Suprapubic skin (tissue), 4 donors: ENCODE results near the gene NFX1. TPM values are rescaled to one million over a fixed set of nuclear protein-coding genes. Genes with fewer than 3 reads are reported as not detected.
"Not testable (repeated sequence)": the region's sequence is repeated elsewhere in the genome, so short reads cannot be mapped to it uniquely, and the experiment has no call there.

Experiments
- DNase-seq, 2 donors: peaks; one replicate each; pipeline ENCODE4 v3.0.0-alpha.2; 2019; ENCODE audit warnings: low spot score in 2 of 2
- H3K27ac ChIP-seq: fragments of 200-600 bp; sonication (generic); one replicate; pipeline ENCODE4 v1.5.1; 2019
- H3K27me3 ChIP-seq: fragments of 200-600 bp; sonication (generic); one replicate; pipeline ENCODE4 v1.5.1; 2019
- H3K36me3 ChIP-seq: fragments of 200-600 bp; sonication (generic); one replicate; pipeline ENCODE4 v1.5.1; 2019
- H3K4me1 ChIP-seq: fragments of 200-600 bp; sonication (generic); one replicate; pipeline ENCODE4 v1.5.1; 2019
- H3K4me3 ChIP-seq: fragments of 200-600 bp; sonication (generic); one replicate; pipeline ENCODE4 v1.5.1; 2019; ENCODE audit warnings: mild to moderate bottlenecking
- H3K9me3 ChIP-seq: fragments of 200-600 bp; sonication (generic); one replicate; pipeline ENCODE4 v1.5.1; 2019
- EP300 ChIP-seq: sonication (generic); formaldehyde crosslinking; IDR thresholded peaks from one replicate; pipeline ENCODE4 v1.6.1; 2017; ENCODE audit warnings: antibody characterized with exemption
- POLR2A ChIP-seq, 2 donors: fragments of 450-650 bp; IDR thresholded peaks; one replicate each; pipeline ENCODE4 v1.6.1; 2017; ENCODE audit warnings: antibody characterized with exemption in 2 of 2, mild to moderate bottlenecking in 2 of 2, moderate library complexity in 2 of 2
- POLR2AphosphoS5 ChIP-seq, 3 donors: sonication (generic); formaldehyde crosslinking; IDR thresholded peaks; one replicate each; pipeline ENCODE4 v1.6.1; 2017; ENCODE audit warnings: antibody characterized with exemption in 3 of 3
- WGBS: methylation state at CpG from one replicate; pipeline ENCODE4 v1.1.5; 2018; 5-methylcytosine and 5-hydroxymethylcytosine counted together
- total RNA-seq, 4 donors: library from RNA; depleted of rRNA; stranded (reverse); fragments of >200 nt; gene quantifications; one replicate each; pipeline ENCODE4 v1.1.0, GENCODE V29; 2016
- TF ChIP-seq, protein P1 (sequence below), 2 donors: fragments of 200-600 bp in 1 of 2; fragments of 450-650 bp in 1 of 2; sonication (generic) in 1 of 2; IDR thresholded peaks; one replicate each; pipeline ENCODE4 v1.5.1; 2016 to 2019; ENCODE audit warnings: antibody characterized with exemption in 2 of 2, mild to moderate bottlenecking in 1 of 2, moderate library complexity in 1 of 2

Gene NFX1
- total RNA-seq, 4 donors from 2014 or later, result 42.0 to 91.4 (median 46.0) TPM

DNA sequence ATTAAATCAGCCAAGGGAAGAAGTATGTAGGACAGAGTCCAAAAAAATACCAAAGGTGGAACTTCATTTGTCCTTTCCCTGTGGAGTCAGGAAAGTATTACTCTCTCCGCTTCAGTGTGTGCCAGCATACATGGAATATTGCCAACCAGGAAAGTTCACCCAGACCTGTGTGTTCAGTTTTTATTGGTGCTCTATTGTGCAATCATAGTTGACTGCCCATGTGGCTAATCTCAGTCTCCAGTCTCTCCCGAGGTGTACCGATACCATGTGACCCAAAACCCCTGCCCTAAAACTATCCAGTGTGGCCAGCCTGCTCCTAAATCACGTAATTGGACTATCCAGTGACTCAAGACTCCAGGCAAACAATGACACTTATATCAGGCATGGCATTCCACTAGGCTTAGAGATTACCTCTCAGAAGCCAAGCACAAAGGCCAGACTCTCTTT lies 38.8 kb downstream of the NFX1 start:
- TF ChIP-seq EP300 (peak; percentile 53), POLR2AphosphoS5 (IDR thresholded peaks at IDR 0.05) (peak in 1 of 3 donors; percentile 29)
- TF ChIP-seq, protein P1, sequence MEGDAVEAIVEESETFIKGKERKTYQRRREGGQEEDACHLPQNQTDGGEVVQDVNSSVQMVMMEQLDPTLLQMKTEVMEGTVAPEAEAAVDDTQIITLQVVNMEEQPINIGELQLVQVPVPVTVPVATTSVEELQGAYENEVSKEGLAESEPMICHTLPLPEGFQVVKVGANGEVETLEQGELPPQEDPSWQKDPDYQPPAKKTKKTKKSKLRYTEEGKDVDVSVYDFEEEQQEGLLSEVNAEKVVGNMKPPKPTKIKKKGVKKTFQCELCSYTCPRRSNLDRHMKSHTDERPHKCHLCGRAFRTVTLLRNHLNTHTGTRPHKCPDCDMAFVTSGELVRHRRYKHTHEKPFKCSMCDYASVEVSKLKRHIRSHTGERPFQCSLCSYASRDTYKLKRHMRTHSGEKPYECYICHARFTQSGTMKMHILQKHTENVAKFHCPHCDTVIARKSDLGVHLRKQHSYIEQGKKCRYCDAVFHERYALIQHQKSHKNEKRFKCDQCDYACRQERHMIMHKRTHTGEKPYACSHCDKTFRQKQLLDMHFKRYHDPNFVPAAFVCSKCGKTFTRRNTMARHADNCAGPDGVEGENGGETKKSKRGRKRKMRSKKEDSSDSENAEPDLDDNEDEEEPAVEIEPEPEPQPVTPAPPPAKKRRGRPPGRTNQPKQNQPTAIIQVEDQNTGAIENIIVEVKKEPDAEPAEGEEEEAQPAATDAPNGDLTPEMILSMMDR (IDR thresholded peaks at IDR 0.05), result no peak
- H3K27me3 ChIP-seq, result no peaks in the 10 kb centered on the region
- H3K4me3 ChIP-seq, result no peak overlapping the region
- DNase-seq, result no peak
- no peaks in the 10 kb centered on the region for H3K9me3 ChIP-seq
- H3K36me3 ChIP-seq, result peaks cover 81% of the 10 kb centered on the region
- WGBS, result 46% methylated on average over 4 of the region's 4 CpGs
- peaks cover 20% of the 10 kb centered on the region for H3K4me1 ChIP-seq
- peak overlapping the region; percentile 68 for H3K27ac ChIP-seq

- WGBS, result 83% methylated on average over 5 of the region's 5 CpGs
- no peaks in the 10 kb centered on the region for H3K9me3 ChIP-seq
- TF ChIP-seq POLR2AphosphoS5 (IDR thresholded peaks at IDR 0.05), result no peak
- TF ChIP-seq POLR2A (IDR thresholded peaks at IDR 0.05), result no peak
- no peak for TF ChIP-seq EP300
- TF ChIP-seq, protein P1 (IDR thresholded peaks at IDR 0.05), result no peak
- H3K27me3 ChIP-seq, result no peaks in the 10 kb centered on the region
- DNase-seq, result no peak
- H3K4me1 ChIP-seq, result peaks cover 20% of the 10 kb centered on the region
- peaks cover 83% of the 10 kb centered on the region for H3K36me3 ChIP-seq
- peak overlapping the region; percentile 68 for H3K27ac ChIP-seq
- no peak overlapping the region for H3K4me3 ChIP-seq
These were observed 39.7 kb downstream of the NFX1 start for GRCh38 chr9:33329979-33330378.

GRCh38 chr9:33331377-33331891 lies 41.1 kb downstream of the NFX1 start:
- Histone ChIP-seq H3K27ac (no peak overlapping the region), H3K9me3 (no peaks in the 10 kb centered on the region), H3K27me3 (no peaks in the 10 kb centered on the region), H3K4me3 (no peak overlapping the region), H3K36me3 (peaks cover 92% of the 10 kb centered on the region), H3K4me1 (peaks cover 20% of the 10 kb centered on the region)
- WGBS, result 58% methylated on average over 3 of the region's 3 CpGs
- TF ChIP-seq, protein P1 (IDR thresholded peaks at IDR 0.05), result no peak
- TF ChIP-seq POLR2AphosphoS5 (IDR thresholded peaks at IDR 0.05) (no peak), EP300 (no peak), POLR2A (IDR thresholded peaks at IDR 0.05) (no peak)
- no peak for DNase-seq

GRCh38 chr9:33332011-33332410 lies 41.7 kb downstream of the NFX1 start:
- Histone ChIP-seq H3K27ac (no peak overlapping the region), H3K4me1 (peaks cover 20% of the 10 kb centered on the region), H3K9me3 (no peaks in the 10 kb centered on the region), H3K4me3 (no peak overlapping the region), H3K36me3 (peaks cover 94% of the 10 kb centered on the region), H3K27me3 (no peaks in the 10 kb centered on the region)
- DNase-seq, result no peak
- 55% methylated on average over 2 of the region's 2 CpGs for WGBS
- TF ChIP-seq POLR2A (IDR thresholded peaks at IDR 0.05) (no peak), EP300 (no peak)

DNA sequence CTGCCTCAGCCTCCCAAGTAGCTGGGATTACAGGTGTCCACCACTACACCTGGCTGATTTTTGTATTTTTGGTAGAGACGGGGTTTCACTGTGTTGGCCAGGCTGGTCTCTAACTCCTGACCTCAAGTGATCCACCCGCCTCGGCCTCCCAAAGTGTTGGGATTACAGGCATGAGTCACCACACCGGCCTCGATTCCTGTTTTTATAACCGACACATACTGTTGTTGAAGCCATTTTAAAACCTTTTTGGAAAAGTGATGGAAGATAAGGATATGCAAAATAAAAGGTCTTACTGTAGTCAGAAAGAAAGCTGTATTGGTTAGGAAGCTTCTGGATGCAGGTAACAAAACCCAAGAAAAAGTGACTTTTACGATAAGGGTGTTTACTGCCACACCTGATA lies 42.6 kb downstream of the NFX1 start:
- not testable (repeated sequence) for H3K9me3 ChIP-seq, DNase-seq, H3K27me3 ChIP-seq, H3K27ac ChIP-seq, H3K4me3 ChIP-seq
- 91% methylated on average over 7 of the region's 7 CpGs for WGBS
- peaks cover 94% of the 10 kb centered on the region for H3K36me3 ChIP-seq
- H3K4me1 ChIP-seq, result peaks cover 19% of the 10 kb centered on the region

DNA sequence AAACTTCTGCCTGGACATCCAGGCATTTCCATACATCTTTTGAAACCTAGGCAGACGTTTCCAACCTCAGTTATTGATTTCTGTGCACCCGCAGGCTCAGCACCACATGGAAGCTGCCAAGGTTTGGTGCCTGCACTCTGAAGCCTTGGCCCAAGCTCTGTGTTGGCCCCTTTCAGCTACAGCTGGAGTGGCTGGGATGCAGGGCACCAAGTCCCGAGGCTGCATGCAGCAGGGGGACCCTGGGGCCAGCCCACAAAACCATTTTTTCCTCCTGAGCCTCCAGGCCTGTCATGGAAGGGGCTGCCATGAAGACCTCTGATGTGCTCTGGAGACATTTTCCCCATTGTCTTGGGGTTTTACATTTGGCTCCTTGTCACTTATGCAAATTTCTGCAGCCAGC lies 49.9 kb downstream of the NFX1 start:
- no peak for TF ChIP-seq POLR2AphosphoS5 (IDR thresholded peaks at IDR 0.05)
- peaks cover 97% of the 10 kb centered on the region for H3K36me3 ChIP-seq
- no peak for DNase-seq

DNA sequence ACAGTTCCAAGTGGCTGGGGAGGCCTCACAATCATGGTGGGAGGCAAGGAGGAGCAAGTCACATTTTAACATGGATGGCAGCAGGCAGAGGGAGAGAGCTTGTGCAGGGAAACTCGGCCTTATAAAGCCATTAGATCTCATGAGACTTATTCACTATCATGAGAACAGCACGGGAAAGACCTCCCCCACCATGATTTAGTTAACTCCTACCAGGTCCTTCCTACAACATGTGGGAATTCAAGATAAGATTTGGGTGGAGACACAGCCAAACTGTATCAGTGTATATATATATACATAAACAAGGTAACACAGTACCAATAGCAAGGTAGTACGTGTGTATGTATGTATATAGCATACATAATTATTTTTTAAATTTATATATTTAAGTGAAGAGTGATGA lies 50.9 kb downstream of the NFX1 start:
- Histone ChIP-seq H3K4me3 (no peak overlapping the region), H3K4me1 (no peaks in the 10 kb centered on the region), H3K27ac (no peak overlapping the region), H3K27me3 (no peaks in the 10 kb centered on the region), H3K9me3 (no peaks in the 10 kb centered on the region), H3K36me3 (peaks cover 97% of the 10 kb centered on the region)
- DNase-seq, result no peak
- 91% methylated on average over 3 of the region's 3 CpGs for WGBS
- TF ChIP-seq, protein P1 (IDR thresholded peaks at IDR 0.05), result no peak
- TF ChIP-seq POLR2A (IDR thresholded peaks at IDR 0.05), result no peak
- no peak for TF ChIP-seq EP300
- TF ChIP-seq POLR2AphosphoS5 (IDR thresholded peaks at IDR 0.05), result no peak

More for the DNA sequence above, 49.9 kb downstream of the NFX1 start:
- WGBS, result 100% methylated on average over 2 of the region's 3 CpGs
- no peak overlapping the region for H3K27ac ChIP-seq
- no peak overlapping the region for H3K4me3 ChIP-seq
- no peaks in the 10 kb centered on the region for H3K9me3 ChIP-seq
- H3K27me3 ChIP-seq, result no peaks in the 10 kb centered on the region
- H3K4me1 ChIP-seq, result no peaks in the 10 kb centered on the region
